ENCODE results near the gene ARF1. TPM values are rescaled to one million over a fixed set of nuclear protein-coding genes. Genes with fewer than 3 reads are reported as not detected.

Gene ARF1
- total and polyA plus RNA-seq, 10 of the 15 experiments (the other 5 are each of a cell fraction or from before 2014, with no cell fraction given), result 48.4 to 508 (median 283) TPM

DNA sequence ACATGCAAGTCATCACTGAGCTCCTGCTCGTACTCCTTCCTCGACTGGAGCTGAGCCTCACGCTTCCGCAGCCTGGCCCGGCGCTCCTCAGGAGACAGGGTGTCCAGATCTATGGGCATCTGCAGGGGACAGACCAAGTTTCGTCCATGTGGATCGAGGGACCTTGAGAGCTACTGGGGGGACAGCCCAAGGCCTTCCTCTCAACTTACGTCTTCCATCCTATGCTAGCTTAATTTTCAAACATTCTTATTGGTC lies 24.2 kb downstream of the ARF1 start:
- Histone ChIP-seq H3K9ac (ENCODE audit: control insufficient read depth, insufficient read depth, low read length) (no peak overlapping the region), H3K4me1 (ENCODE audit: control insufficient read depth, insufficient read depth, low read length) (peaks cover 17% of the 10 kb centered on the region), H3K36me3 (ENCODE audit: control insufficient read depth in 2 of 2, insufficient read depth in 2 of 2, low read length in 1 of 2) (peaks cover 4 to 5% of the 10 kb centered on the region in 2 experiments; a peak in 3 of 4 replicates), H3K4me2 (ENCODE audit: control insufficient read depth, insufficient read depth) (no peak overlapping the region), H3K4me3 (no peak overlapping the region), H3K27me3 (replicated peaks in 1 of 2; ENCODE audit: control insufficient read depth in 2 of 2, insufficient read depth in 2 of 2, low read length in 1 of 2) (no peaks in the 10 kb centered on the region), H4K20me1 (ENCODE audit: control insufficient read depth, insufficient read depth) (no peaks in the 10 kb centered on the region), H3K9me3 (replicated peaks; ENCODE audit: control insufficient read depth, insufficient read depth, low read length) (no peaks in the 10 kb centered on the region), H2AFZ (ENCODE audit: control insufficient read depth, low read depth, low read length) (no peak overlapping the region), H3K79me2 (ENCODE audit: control insufficient read depth, insufficient read depth, low read length) (peaks cover 27% of the 10 kb centered on the region), H3K27ac (ENCODE audit: control insufficient read depth, insufficient read depth) (no peak overlapping the region)
- BruUV-seq (replicated peaks), result no TSS peak
- FAIRE-seq (no peak), DNase-seq (ENCODE audit: low read depth, low spot score) (no peak), ATAC-seq (no peak)
- CTCF ChIA-PET, result interaction anchor here (0.6 to 0.8 kb wide), 2 partner anchors 13 to 60 kb away, joined by 3 read pairs; no protein-coding TSS in a partner anchor
- TF ChIP-seq KAT2A (conservative IDR thresholded peaks at IDR 0.05; ENCODE audit: control insufficient read depth, low read depth, low read length), result no peak
- TF ChIP-seq, protein P1, sequence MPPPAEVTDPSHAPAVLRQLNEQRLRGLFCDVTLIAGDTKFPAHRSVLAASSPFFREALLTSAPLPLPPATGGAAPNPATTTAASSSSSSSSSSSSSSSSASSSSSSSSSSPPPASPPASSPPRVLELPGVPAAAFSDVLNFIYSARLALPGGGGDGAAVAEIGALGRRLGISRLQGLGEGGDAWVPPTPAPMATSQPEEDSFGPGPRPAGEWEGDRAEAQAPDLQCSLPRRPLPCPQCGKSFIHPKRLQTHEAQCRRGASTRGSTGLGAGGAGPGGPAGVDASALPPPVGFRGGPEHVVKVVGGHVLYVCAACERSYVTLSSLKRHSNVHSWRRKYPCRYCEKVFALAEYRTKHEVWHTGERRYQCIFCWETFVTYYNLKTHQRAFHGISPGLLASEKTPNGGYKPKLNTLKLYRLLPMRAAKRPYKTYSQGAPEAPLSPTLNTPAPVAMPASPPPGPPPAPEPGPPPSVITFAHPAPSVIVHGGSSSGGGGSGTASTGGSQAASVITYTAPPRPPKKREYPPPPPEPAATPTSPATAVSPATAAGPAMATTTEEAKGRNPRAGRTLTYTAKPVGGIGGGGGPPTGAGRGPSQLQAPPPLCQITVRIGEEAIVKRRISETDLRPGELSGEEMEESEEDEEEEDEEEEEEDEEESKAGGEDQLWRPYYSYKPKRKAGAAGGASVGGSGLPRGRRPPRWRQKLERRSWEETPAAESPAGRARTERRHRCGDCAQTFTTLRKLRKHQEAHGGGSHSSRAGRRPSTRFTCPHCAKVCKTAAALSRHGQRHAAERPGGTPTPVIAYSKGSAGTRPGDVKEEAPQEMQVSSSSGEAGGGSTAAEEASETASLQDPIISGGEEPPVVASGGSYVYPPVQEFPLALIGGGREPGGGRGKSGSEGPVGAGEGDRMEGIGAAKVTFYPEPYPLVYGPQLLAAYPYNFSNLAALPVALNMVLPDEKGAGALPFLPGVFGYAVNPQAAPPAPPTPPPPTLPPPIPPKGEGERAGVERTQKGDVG (CRISPR knock-in tag; IDR thresholded peaks at IDR 0.05), result no peak
- TF ChIP-seq, protein P2, sequence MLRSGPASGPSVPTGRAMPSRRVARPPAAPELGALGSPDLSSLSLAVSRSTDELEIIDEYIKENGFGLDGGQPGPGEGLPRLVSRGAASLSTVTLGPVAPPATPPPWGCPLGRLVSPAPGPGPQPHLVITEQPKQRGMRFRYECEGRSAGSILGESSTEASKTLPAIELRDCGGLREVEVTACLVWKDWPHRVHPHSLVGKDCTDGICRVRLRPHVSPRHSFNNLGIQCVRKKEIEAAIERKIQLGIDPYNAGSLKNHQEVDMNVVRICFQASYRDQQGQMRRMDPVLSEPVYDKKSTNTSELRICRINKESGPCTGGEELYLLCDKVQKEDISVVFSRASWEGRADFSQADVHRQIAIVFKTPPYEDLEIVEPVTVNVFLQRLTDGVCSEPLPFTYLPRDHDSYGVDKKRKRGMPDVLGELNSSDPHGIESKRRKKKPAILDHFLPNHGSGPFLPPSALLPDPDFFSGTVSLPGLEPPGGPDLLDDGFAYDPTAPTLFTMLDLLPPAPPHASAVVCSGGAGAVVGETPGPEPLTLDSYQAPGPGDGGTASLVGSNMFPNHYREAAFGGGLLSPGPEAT (IDR thresholded peaks at IDR 0.05; ENCODE audit: low read depth), result no peak
- WGBS (ENCODE audit: insufficient coverage, insufficient replicate concordance, low lambda C conversion rate, missing lambda C conversion rate), result 97% methylated on average over 9 of the region's 9 CpGs
- POLR2A ChIA-PET, result interaction anchor here (1.1 to 1.5 kb wide), 2 partner anchors 23 to 25 kb away, joined by 4 read pairs; partner anchors contain the start of gene ARF1
- intact Hi-C loops (cut with micrococcal nuclease; ENCODE audit: unreplicated experiment) (no loop called here), in situ Hi-C loops (cut with MboI) (no loop called here)
- RAD21 ChIA-PET (ENCODE audit: unreplicated experiment), result no interaction called here
- SMC1A ChIA-PET (ENCODE audit: uncharacterized antibody, unreplicated experiment), result interaction anchor here (1.4 kb wide), 1 partner anchor 20 kb away, joined by 4 read pairs; no protein-coding TSS in a partner anchor

All from GM12878 (cell line).